Measurements from ENCODE around the gene FCHO1.

FCHO1 gene

DNA sequence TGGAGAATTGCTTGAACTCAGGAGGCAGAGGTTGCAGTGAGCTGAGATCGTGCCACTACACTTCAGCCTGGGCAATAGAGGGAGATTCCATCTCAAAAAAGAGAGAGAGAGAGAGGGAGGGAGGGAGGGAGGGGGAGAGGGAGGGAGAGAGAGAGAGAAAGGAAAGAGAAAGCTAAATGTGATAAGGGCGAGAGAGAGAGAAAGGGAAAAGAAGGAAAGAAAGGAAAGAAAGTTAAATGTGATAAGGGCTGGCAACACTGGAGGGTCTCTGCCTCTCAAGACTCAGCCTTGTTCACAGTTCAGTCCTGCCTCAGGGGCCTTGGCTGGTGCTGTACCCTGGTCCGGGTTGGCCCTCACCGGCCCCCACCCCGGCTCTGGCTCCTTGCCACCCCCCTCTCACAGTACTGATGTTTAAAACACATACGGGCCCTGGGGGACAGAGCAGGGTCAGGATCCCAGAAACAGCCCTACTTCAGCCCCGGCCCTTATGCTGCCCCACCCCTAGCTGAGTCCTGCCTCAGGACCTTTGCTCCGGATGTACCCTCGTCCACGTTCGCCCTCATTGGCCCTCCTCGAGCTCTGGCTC is 28.5 kb upstream of the FCHO1 start:
- H3K27me3 Mint-ChIP-seq = no peaks in the 10 kb centered on the region
- H3K27ac Mint-ChIP-seq = no peak overlapping the region
- H3K9me3 Mint-ChIP-seq = no peaks in the 10 kb centered on the region
- H3K36me3 Mint-ChIP-seq (ENCODE audit: low read depth) = peaks cover 87% of the 10 kb centered on the region
- intact Hi-C loops (cut with micrococcal nuclease) = no loop called here
- H3K4me1 Mint-ChIP-seq (ENCODE audit: low read depth) = peaks cover 87% of the 10 kb centered on the region
- H3K4me3 Mint-ChIP-seq = no peak overlapping the region

DNA sequence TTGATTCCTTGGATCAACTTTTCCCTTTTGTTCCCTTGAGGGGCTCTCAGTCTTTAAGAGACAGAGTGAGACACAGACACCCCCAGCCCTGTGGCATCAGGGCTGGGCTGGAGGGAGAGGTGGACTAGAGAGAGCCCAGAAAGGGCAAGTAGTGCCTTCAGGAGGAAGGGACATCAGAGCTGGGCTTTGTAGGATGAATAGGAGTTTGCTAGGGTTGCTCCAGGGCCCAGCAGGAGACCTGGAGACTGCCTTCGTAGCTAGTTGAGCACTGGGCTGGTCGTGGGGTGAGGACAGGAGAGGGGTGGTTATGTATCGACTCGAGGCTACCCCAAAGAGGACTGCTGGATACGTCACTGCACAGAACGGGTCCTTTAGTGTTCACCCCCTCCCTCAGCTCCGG is 26.6 kb upstream of the FCHO1 start:
- peak overlapping the region; percentile 63 for H3K27ac Mint-ChIP-seq
- no peak overlapping the region for H3K4me3 Mint-ChIP-seq
- intact Hi-C loops (cut with micrococcal nuclease) = no loop called here
- peaks cover 91% of the 10 kb centered on the region for H3K4me1 Mint-ChIP-seq (ENCODE audit: low read depth)
- no peaks in the 10 kb centered on the region for H3K27me3 Mint-ChIP-seq
- peaks cover 100% of the 10 kb centered on the region for H3K36me3 Mint-ChIP-seq (ENCODE audit: low read depth)
- H3K9me3 Mint-ChIP-seq = no peaks in the 10 kb centered on the region

DNA sequence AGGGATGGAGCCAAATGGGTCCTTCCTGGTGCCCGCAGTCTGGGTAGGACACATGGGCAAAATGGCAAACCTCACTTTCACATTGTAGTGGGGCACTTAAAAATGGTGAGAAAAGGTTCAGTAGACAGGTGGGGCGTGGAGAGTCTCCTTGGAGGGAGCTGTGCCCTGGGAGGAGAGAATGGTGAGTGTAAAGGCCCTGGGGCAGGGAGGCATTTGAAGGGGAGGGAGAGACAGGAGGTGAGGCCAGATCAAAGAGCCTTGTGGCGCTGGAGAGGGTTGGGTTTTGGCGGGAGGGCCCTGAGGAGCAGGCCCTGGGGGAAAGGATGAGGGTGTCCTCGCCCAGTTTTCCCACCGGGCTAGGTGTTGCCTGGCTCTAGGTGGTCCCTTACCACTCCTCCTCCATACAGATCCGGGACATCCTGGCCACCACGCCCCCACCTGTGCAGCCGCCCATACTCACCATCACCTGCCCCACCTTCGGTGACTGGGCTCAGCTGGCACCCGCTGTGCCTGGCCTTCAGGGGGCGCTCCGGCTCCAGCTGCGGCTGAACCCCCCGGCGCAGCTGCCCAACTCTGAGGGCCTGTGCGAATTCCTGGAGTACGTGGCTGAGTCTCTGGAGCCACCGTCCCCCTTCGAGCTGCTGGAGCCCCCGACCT is 25.7 kb upstream of the FCHO1 start:
- Mint-ChIP-seq H3K9me3 (no peaks in the 10 kb centered on the region), H3K36me3 (ENCODE audit: low read depth) (peaks cover 100% of the 10 kb centered on the region), H3K27ac (peak overlapping the region; percentile 63), H3K4me3 (no peak overlapping the region), H3K4me1 (ENCODE audit: low read depth) (peaks cover 93% of the 10 kb centered on the region), H3K27me3 (no peaks in the 10 kb centered on the region)
- intact Hi-C loops (cut with micrococcal nuclease) = no loop called here

DNA sequence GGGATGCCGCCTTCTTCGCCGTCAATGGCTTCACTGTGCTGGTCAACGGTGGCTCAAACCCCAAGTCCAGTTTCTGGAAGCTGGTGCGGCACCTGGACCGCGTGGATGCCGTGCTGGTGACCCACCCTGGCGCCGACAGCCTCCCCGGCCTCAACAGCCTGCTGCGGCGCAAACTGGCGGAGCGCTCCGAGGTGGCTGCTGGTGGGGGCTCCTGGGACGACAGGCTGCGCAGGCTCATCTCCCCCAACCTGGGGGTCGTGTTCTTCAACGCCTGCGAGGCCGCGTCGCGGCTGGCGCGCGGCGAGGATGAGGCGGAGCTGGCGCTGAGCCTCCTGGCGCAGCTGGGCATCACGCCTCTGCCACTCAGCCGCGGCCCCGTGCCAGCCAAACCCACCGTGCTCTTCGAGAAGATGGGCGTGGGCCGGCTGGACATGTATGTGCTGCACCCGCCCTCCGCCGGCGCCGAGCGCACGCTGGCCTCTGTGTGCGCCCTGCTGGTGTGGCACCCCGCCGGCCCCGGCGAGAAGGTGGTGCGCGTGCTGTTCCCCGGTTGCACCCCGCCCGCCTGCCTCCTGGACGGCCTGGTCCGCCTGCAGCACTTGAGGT is 25.0 kb upstream of the FCHO1 start:
- Mint-ChIP-seq H3K27me3 (no peaks in the 10 kb centered on the region), H3K27ac (peak overlapping the region; percentile 65), H3K4me3 (no peak overlapping the region)

DNA sequence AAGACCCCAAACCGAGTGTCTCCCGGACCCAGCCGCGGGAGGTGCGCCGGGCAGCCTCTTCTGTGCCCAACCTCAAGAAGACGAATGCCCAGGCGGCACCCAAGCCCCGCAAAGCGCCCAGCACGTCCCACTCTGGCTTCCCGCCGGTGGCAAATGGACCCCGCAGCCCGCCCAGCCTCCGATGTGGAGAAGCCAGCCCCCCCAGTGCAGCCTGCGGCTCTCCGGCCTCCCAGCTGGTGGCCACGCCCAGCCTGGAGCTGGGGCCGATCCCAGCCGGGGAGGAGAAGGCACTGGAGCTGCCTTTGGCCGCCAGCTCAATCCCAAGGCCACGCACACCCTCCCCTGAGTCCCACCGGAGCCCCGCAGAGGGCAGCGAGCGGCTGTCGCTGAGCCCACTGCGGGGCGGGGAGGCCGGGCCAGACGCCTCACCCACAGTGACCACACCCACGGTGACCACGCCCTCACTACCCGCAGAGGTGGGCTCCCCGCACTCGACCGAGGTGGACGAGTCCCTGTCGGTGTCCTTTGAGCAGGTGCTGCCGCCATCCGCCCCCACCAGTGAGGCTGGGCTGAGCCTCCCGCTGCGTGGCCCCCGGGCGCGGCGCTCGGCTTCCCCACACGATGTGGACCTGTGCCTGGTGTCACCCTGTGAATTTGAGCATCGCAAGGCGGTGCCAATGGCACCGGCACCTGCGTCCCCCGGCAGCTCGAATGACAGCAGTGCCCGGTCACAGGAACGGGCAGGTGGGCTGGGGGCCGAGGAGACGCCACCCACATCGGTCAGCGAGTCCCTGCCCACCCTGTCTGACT is 24.1 kb upstream of the FCHO1 start:
- peaks cover 100% of the 10 kb centered on the region for H3K36me3 Mint-ChIP-seq (ENCODE audit: low read depth)
- peak overlapping the region; percentile 65 for H3K27ac Mint-ChIP-seq

More for the DNA sequence above, 25.0 kb upstream of the FCHO1 start:
- Mint-ChIP-seq H3K4me1 (ENCODE audit: low read depth) (peaks cover 93% of the 10 kb centered on the region), H3K36me3 (ENCODE audit: low read depth) (peaks cover 100% of the 10 kb centered on the region), H3K9me3 (no peaks in the 10 kb centered on the region)
- intact Hi-C loops (cut with micrococcal nuclease) = no loop called here

DNA sequence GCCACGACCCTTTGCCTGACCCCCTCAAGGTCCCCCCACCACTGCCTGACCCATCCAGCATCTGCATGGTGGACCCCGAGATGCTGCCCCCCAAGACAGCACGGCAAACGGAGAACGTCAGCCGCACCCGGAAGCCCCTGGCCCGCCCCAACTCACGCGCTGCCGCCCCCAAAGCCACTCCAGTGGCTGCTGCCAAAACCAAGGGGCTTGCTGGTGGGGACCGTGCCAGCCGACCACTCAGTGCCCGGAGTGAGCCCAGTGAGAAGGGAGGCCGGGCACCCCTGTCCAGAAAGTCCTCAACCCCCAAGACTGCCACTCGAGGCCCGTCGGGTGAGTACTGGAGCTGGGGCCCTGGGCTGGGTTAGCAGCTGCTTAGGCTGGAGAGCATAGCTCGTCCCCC is 23.4 kb upstream of the FCHO1 start:
- no peaks in the 10 kb centered on the region for H3K9me3 Mint-ChIP-seq
- H3K36me3 Mint-ChIP-seq (ENCODE audit: low read depth) = peaks cover 100% of the 10 kb centered on the region
- H3K4me3 Mint-ChIP-seq = no peak overlapping the region
- intact Hi-C loops (cut with micrococcal nuclease) = no loop called here
- peaks cover 92% of the 10 kb centered on the region for H3K4me1 Mint-ChIP-seq (ENCODE audit: low read depth)
- H3K27ac Mint-ChIP-seq = peak overlapping the region; percentile 65
- no peaks in the 10 kb centered on the region for H3K27me3 Mint-ChIP-seq

More for the DNA sequence above, 24.1 kb upstream of the FCHO1 start:
- intact Hi-C loops (cut with micrococcal nuclease) = no loop called here
- Mint-ChIP-seq H3K27me3 (no peaks in the 10 kb centered on the region), H3K4me3 (no peak overlapping the region), H3K4me1 (ENCODE audit: low read depth) (peaks cover 93% of the 10 kb centered on the region), H3K9me3 (no peaks in the 10 kb centered on the region)

DNA sequence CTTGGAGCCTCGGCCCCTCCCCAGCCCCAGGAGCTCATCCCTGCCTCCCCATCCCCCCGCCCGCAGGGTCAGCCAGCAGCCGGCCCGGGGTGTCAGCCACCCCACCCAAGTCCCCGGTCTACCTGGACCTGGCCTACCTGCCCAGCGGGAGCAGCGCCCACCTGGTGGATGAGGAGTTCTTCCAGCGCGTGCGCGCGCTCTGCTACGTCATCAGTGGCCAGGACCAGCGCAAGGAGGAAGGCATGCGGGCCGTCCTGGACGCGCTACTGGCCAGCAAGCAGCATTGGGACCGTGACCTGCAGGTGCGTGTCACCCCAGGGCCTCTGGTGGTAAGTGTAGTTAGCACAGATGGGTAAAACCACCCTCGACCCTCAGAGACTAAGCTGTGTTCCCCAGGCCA is 18.1 kb upstream of the FCHO1 start:
- H3K27ac Mint-ChIP-seq = peak overlapping the region; percentile 85
- no peaks in the 10 kb centered on the region for H3K9me3 Mint-ChIP-seq
- H3K4me1 Mint-ChIP-seq (ENCODE audit: low read depth) = peaks cover 99% of the 10 kb centered on the region
- H3K27me3 Mint-ChIP-seq = no peaks in the 10 kb centered on the region
- intact Hi-C loops (cut with micrococcal nuclease) = no loop called here
- H3K4me3 Mint-ChIP-seq = peak overlapping the region; percentile 83
- peaks cover 100% of the 10 kb centered on the region for H3K36me3 Mint-ChIP-seq (ENCODE audit: low read depth)

DNA sequence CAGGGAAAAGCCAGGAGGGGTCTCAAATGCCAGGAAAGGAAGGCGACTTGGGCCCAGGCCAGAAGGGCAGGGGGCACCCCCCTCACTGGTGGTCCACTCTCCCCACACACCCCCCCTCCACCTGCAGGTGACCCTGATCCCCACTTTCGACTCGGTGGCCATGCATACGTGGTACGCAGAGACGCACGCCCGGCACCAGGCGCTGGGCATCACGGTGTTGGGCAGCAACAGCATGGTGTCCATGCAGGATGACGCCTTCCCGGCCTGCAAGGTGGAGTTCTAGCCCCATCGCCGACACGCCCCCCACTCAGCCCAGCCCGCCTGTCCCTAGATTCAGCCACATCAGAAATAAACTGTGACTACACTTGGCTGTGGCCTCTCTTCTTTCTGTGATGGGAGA is 17.1 kb upstream of the FCHO1 start:
- Mint-ChIP-seq H3K4me1 (ENCODE audit: low read depth) (peaks cover 99% of the 10 kb centered on the region), H3K27me3 (no peaks in the 10 kb centered on the region), H3K36me3 (ENCODE audit: low read depth) (peaks cover 97% of the 10 kb centered on the region), H3K9me3 (no peaks in the 10 kb centered on the region), H3K27ac (peak overlapping the region; percentile 85), H3K4me3 (peak overlapping the region; percentile 83)
- intact Hi-C loops (cut with micrococcal nuclease) = loop anchor here (2.0 kb wide), 1 partner anchor 13 kb away; no protein-coding TSS in a partner anchor

DNA sequence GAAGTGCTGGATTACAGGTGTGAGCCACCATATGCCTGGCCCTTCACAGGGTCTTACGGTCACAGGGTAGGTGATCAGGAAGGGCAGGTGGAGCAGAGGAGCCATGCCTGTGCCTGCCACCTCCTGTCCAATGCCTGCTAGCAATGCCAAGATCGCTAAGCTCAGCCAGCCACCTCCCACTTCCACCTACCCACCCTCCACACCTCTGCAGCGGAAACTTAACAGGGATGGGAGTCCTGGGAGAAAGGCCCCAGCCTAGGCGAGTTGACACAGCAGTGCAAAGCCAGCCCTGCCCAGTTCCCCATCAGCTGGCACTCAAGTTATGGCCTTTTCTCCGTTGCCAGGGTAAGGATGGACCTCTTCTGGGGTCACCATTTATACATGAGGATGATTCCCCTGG is 15.9 kb upstream of the FCHO1 start:
- peaks cover 84% of the 10 kb centered on the region for H3K36me3 Mint-ChIP-seq (ENCODE audit: low read depth)
- peaks cover 93% of the 10 kb centered on the region for H3K4me1 Mint-ChIP-seq (ENCODE audit: low read depth)
- H3K27me3 Mint-ChIP-seq = no peaks in the 10 kb centered on the region
- intact Hi-C loops (cut with micrococcal nuclease) = loop anchor here (2.0 kb wide), 1 partner anchor 15 kb away; no protein-coding TSS in a partner anchor
- H3K27ac Mint-ChIP-seq = peak overlapping the region; percentile 85
- no peaks in the 10 kb centered on the region for H3K9me3 Mint-ChIP-seq
- H3K4me3 Mint-ChIP-seq = peak overlapping the region; percentile 32

DNA sequence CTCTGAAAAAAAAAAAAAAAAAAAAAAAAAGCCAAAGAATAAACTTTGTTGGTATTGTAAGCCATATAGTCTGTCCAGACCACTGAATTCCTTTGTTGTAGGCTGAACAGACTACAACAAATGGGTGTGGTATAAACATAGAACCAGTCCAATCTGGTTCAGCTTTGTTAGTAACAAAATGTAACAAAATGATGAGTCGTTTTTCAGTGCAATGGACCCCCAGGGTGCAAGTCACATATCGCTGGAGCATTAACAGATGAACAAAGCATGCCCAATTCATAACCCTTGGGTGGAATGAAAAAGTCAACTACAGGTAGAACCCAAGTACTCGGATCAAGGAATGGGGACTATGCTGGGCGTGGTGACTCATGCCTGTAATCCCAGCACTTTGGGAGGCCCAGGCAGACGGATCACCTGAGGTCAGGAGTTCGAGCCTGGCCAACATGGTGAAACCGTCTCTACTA is 13.6 kb upstream of the FCHO1 start:
- Mint-ChIP-seq H3K36me3 (ENCODE audit: low read depth) (peaks cover 61% of the 10 kb centered on the region), H3K9me3 (no peaks in the 10 kb centered on the region), H3K4me1 (ENCODE audit: low read depth) (peaks cover 93% of the 10 kb centered on the region), H3K27me3 (no peaks in the 10 kb centered on the region), H3K27ac (peak overlapping the region; percentile 89), H3K4me3 (no peak overlapping the region)
- intact Hi-C loops (cut with micrococcal nuclease) = no loop called here

DNA sequence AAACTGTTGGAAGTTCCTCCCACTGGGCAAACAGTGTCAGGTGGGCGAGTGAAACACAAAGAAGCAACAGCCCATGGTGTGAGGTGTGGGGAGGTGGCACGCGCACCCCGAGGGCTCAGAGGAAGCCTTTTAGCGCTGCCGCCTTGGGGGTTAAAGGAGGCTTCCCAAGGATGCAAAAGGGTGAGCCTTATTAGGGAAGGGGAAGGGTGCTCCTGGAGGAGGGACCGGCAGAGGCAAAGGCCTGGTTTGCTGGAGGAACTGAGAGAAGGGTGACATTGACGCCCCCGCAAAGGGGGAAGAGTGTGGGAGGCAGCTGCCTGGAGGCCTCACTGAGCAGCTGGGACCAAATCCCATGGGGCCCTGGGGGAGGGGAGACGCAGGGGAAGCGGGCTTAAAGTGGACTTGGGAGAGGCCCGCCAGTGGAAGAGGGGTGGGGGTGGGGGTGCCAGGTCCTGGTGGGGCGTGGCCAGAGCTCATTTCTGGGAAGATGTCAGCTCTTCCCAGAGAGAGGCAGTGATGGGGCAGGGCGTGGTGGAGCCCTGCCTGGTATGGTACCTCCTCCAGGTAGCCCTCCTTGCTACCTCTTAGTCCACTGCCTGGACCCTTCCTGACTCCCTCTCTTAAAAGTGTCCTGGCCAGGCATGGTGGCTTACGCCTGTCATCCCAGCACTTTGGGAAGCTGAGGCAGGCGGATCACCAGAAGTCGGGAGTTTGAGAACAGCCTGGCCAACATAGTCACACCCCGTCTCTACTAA is 12.0 kb upstream of the FCHO1 start:
- Mint-ChIP-seq H3K36me3 (ENCODE audit: low read depth) (peaks cover 45% of the 10 kb centered on the region), H3K27ac (peak overlapping the region; percentile 89)

DNA sequence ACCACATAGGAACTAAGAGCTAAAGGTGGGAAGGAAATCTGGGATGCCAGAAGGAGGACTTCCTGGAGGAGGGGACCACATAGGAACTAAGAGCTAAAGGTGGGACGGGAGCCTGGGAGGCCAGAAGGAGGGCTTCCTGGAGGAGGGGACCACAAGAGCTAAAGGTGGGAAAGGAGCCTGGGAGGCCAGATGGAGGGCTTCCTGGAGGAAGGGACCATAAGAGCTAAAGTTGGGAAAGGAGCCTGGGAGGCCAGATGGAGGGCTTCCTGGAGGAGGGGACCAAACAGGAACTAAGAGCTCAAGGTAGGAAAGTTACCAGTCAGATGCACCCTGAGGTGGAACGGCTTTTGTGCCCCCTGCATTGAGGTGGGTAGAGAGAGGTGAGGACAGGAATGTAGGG is 9.8 kb upstream of the FCHO1 start:
- intact Hi-C loops (cut with micrococcal nuclease) = no loop called here

More for the DNA sequence above, 12.0 kb upstream of the FCHO1 start:
- intact Hi-C loops (cut with micrococcal nuclease) = no loop called here
- H3K9me3 Mint-ChIP-seq = no peaks in the 10 kb centered on the region
- peak overlapping the region; percentile 5 for H3K4me3 Mint-ChIP-seq
- H3K4me1 Mint-ChIP-seq (ENCODE audit: low read depth) = peaks cover 90% of the 10 kb centered on the region
- no peaks in the 10 kb centered on the region for H3K27me3 Mint-ChIP-seq

DNA sequence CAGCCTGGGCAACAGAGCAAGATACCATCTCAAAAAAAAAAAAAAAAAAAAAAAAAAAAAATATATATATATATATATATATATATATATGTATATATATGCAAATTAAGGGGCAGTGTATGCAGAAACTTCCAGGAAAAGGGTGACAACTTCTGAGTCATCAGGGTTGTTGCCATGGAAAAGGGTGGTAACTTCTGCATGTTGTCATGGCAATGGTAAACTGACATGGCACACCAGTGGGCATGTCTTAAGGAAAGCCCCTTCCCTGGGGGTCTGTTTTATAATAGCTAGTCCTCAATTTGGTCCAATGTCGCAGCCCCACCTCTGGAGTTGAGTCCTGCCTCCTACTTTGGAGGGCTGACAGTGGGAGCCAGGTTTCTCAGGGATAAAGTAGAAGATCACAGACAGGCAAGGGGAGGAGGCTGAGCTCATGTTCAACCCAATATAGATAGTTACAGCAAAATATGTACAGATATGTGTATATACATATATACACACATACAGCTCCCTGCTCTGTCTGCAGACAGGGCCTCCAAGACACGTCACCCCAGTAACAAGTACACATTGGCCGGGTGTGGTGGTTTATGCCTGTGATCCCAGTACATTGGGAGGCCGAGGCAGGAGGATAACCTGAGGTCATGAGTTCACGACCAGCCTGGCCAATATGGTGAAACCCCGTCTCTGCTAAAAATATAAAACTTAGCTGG is 7.2 kb upstream of the FCHO1 start:
- intact Hi-C loops (cut with micrococcal nuclease) = no loop called here
- Mint-ChIP-seq H3K4me1 (ENCODE audit: low read depth) (peaks cover 74% of the 10 kb centered on the region), H3K27ac (peak overlapping the region; percentile 86), H3K9me3 (no peaks in the 10 kb centered on the region), H3K4me3 (no peak overlapping the region), H3K27me3 (no peaks in the 10 kb centered on the region), H3K36me3 (ENCODE audit: low read depth) (peaks cover 6% of the 10 kb centered on the region)

More for the DNA sequence above, 9.8 kb upstream of the FCHO1 start:
- no peak overlapping the region for H3K4me3 Mint-ChIP-seq
- peak overlapping the region; percentile 60 for H3K27ac Mint-ChIP-seq
- H3K27me3 Mint-ChIP-seq = no peaks in the 10 kb centered on the region
- H3K9me3 Mint-ChIP-seq = no peaks in the 10 kb centered on the region
- peaks cover 85% of the 10 kb centered on the region for H3K4me1 Mint-ChIP-seq (ENCODE audit: low read depth)
- H3K36me3 Mint-ChIP-seq (ENCODE audit: low read depth) = peaks cover 24% of the 10 kb centered on the region

Measured in dendritic cell treated with granulocyte-macrophage colony-stimulating factor and Interleukin-4, amounts not matched to agents 40 ng/mL and 50 ng/mL, for 4 days (primary cell).